HepG2 (cell line): ENCODE data around the gene SIRT6. TPM values are rescaled to one million over a fixed set of nuclear protein-coding genes. Genes with fewer than 3 reads are reported as not detected.

ENCODE experiments used
- GATA4 ChIP-seq: sonication (generic); IDR thresholded peaks from 2 replicates; pipeline ENCODE4 v1.6.1; 2016; ENCODE audit warnings: antibody characterized with exemption, low read depth, borderline replicate concordance
- GMEB2 ChIP-seq: IDR thresholded peaks from 2 replicates; pipeline ENCODE4 v1.6.1; 2016; ENCODE audit warnings: missing biosample characterization, missing genetic modification reagents, low read depth
- HDAC1 ChIP-seq: sonication (generic); formaldehyde crosslinking; IDR thresholded peaks from 2 replicates; pipeline ENCODE4 v1.5.1; 2020; ENCODE audit warnings: mild to moderate bottlenecking, missing genetic modification reagents
- HNF1A ChIP-seq, 2 experiments: sonication (generic) in 1 of 2; formaldehyde crosslinking in 1 of 2; IDR thresholded peaks; 2 replicates each; pipeline versions ENCODE4 v1.4.0 to v1.6.1; 2016 to 2020; ENCODE audit warnings: borderline replicate concordance in 1 of 2, low read depth in 1 of 2, mild to moderate bottlenecking in 1 of 2, missing genetic modification reagents in 1 of 2
- HNF4G ChIP-seq, 2 experiments: sonication (generic) in 1 of 2; formaldehyde crosslinking in 1 of 2; IDR thresholded peaks; 2 replicates each; pipeline versions ENCODE4 v1.4.0 to v1.6.1; 2011 to 2020; ENCODE audit warnings: borderline replicate concordance in 2 of 2, low read depth in 2 of 2, mild to moderate bottlenecking in 2 of 2, low read length in 1 of 2, missing genetic modification reagents in 1 of 2, moderate library complexity in 1 of 2
- HNRNPH1 ChIP-seq: fragments of 200-400 bp; formaldehyde crosslinking; optimal IDR thresholded peaks from 2 replicates; pipeline ENCODE3; 2017; ENCODE audit warnings: mild to moderate bottlenecking, low read depth, low read length
- HNRNPL ChIP-seq: fragments of 200-400 bp; formaldehyde crosslinking; IDR thresholded peaks from 2 replicates; pipeline ENCODE4 v1.6.1; 2017; ENCODE audit warnings: mild to moderate bottlenecking, low read depth, low read length
- HOXA3 ChIP-seq: sonication (generic); formaldehyde crosslinking; IDR thresholded peaks from 2 replicates; pipeline ENCODE4 v1.5.0; 2020; ENCODE audit warnings: missing genetic modification reagents
- LRRFIP1 ChIP-seq: sonication (generic); formaldehyde crosslinking; conservative IDR thresholded peaks from 2 replicates; pipeline ENCODE4 v1.4.0; 2020; ENCODE audit warnings: missing genetic modification reagents
- MTF2 ChIP-seq: sonication (generic); formaldehyde crosslinking; IDR thresholded peaks from 2 replicates; pipeline ENCODE4 v1.5.0; 2020; ENCODE audit warnings: missing genetic modification reagents, borderline replicate concordance
- MXI1 ChIP-seq: IDR thresholded peaks from 3 replicates; pipeline ENCODE4 v1.6.1; 2012; ENCODE audit warnings: low read depth, low read length, inconsistent platforms, borderline replicate concordance
- NKX3-1 ChIP-seq: sonication (generic); formaldehyde crosslinking; IDR thresholded peaks from 2 replicates; pipeline ENCODE4 v1.5.0; 2020; ENCODE audit warnings: missing genetic modification reagents
- SMC3 ChIP-seq: IDR thresholded peaks from 2 replicates; pipeline ENCODE4 v1.6.1; 2011; ENCODE audit warnings: low read length, improper control_type of control experiment
- SNRNP70 ChIP-seq: fragments of 200-400 bp; formaldehyde crosslinking; IDR thresholded peaks from 2 replicates; pipeline ENCODE4 v1.6.1; 2017; ENCODE audit warnings: mild to moderate bottlenecking, low read depth, low read length, moderate library complexity
- TCF7 ChIP-seq: sonication (generic); IDR thresholded peaks from 2 replicates; pipeline ENCODE4 v1.6.1; 2016; ENCODE audit warnings: antibody characterized with exemption, low read depth
- ZNF264 ChIP-seq: sonication (generic); formaldehyde crosslinking; IDR thresholded peaks from 2 replicates; pipeline ENCODE4 v1.4.0; 2020; ENCODE audit warnings: missing genetic modification reagents
- ZNF296 ChIP-seq: sonication (generic); formaldehyde crosslinking; conservative IDR thresholded peaks from 2 replicates; pipeline ENCODE4 v1.5.0; 2020; ENCODE audit warnings: mild to moderate bottlenecking, missing genetic modification reagents
- ZNF354B ChIP-seq: sonication (generic); formaldehyde crosslinking; IDR thresholded peaks from 2 replicates; pipeline ENCODE4 v1.8.0; 2022; ENCODE audit warnings: mild to moderate bottlenecking, missing genetic modification reagents
- ZNF44 ChIP-seq: sonication (generic); formaldehyde crosslinking; IDR thresholded peaks from 2 replicates; pipeline ENCODE4 v1.5.1; 2020; ENCODE audit warnings: mild to moderate bottlenecking, missing genetic modification reagents
- ZNF598 ChIP-seq: sonication (generic); formaldehyde crosslinking; IDR thresholded peaks from 2 replicates; pipeline ENCODE4 v1.5.1; 2020; ENCODE audit warnings: mild to moderate bottlenecking, missing genetic modification reagents, borderline replicate concordance
- ZNF678 ChIP-seq: sonication (generic); formaldehyde crosslinking; IDR thresholded peaks from 2 replicates; pipeline ENCODE4 v1.4.0; 2020; ENCODE audit warnings: mild to moderate bottlenecking, missing genetic modification reagents
- ZNF883 ChIP-seq: sonication (generic); formaldehyde crosslinking; IDR thresholded peaks from 2 replicates; pipeline ENCODE4 v1.5.1; 2020; ENCODE audit warnings: mild to moderate bottlenecking, missing genetic modification reagents; ENCODE audit errors: not compliant biosample characterization
- polyA plus RNA-seq, 8 experiments: library from polyadenylated mRNA; depleted of rRNA in 3 of 8; stranded (reverse) in 7 of 8; unstranded in 1 of 8; fragments of >200 nt; fragmentation: Illumina TruSeq in 4 of 8; extraction: Trizol in 4 of 8; gene quantifications; 2 replicates each; pipeline versions ENCODE4 v1.2.1 to v1.2.3, GENCODE V29; 2011 to 2016; ENCODE audit warnings: low read depth in 4 of 8, missing spikeins in 1 of 8, mixed read lengths in 1 of 8; ENCODE audit not compliant: insufficient read depth in 1 of 8
- total RNA-seq, 5 experiments: library from RNA; depleted of rRNA; stranded (reverse); fragments of >200 nt; fragmentation: Illumina TruSeq; extraction: Trizol; gene quantifications; 2 replicates each; pipeline ENCODE4 v1.2.3, GENCODE V29; 2016; ENCODE audit warnings: low read depth in 1 of 5

The SIRT6 gene
- total and polyA plus RNA-seq, 2 of the 13 experiments (the other 11 are each of a cell fraction or from before 2014, with no cell fraction given): 11.0 to 18.4 TPM

- TF ChIP-seq GMEB2 (peak; percentile 59; the same call in 1 of the 2 replicates), HNF4G (IDR thresholded peaks at IDR 0.05; ENCODE audit: borderline replicate concordance, low read depth, low read length) (no peak), HNF4G (CRISPR knock-in tag; IDR thresholded peaks at IDR 0.05; ENCODE audit: borderline replicate concordance, low read depth) (no peak), HNF1A (IDR thresholded peaks at IDR 0.05; ENCODE audit: low read depth) (no peak), HNF1A (CRISPR knock-in tag; IDR thresholded peaks at IDR 0.05; ENCODE audit: borderline replicate concordance) (no peak), ZNF678 (CRISPR knock-in tag) (no peak), ZNF598 (CRISPR knock-in tag) (no peak), HNRNPH1 (no peak), ZNF883 (peak; percentile 64), GATA4 (peak; percentile 57), MTF2 (CRISPR knock-in tag) (no peak), SMC3 (no peak), ZNF264 (CRISPR knock-in tag) (no peak), MXI1 (peak; percentile 96; the same call in 2 of the 3 replicates), HDAC1 (peak; percentile 95), TCF7 (no peak), HOXA3 (CRISPR knock-in tag) (peak; percentile 94), LRRFIP1 (CRISPR knock-in tag) (no peak), ZNF44 (CRISPR knock-in tag) (no peak), ZNF296 (CRISPR knock-in tag) (no peak), ZNF354B (CRISPR knock-in tag) (no peak), NKX3-1 (CRISPR knock-in tag) (no peak), HNRNPL (0 out of 2 replicates have a peak, but pooled peaks have one; percentile 31), SNRNP70 (no peak)
Measured at GRCh38 chr19:4182084-4182810, at the start of gene SIRT6, which contains the start of gene ANKRD24 (continued).
